Hepatocyte (in vitro differentiated cells): ENCODE results near the gene CRACDL. TPM values are rescaled to one million over a fixed set of nuclear protein-coding genes. Genes with fewer than 3 reads are reported as not detected.

Source experiments
- DNase-seq: peaks from one replicate; pipeline ENCODE4 v3.0.0-alpha.2; 2016; ENCODE audit warnings: low spot score
- H2AFZ ChIP-seq: fragments of 200-600 bp; sonication (generic); 2 replicates; pipeline ENCODE4 v1.6.0; 2016; ENCODE audit warnings: antibody characterized with exemption, mild to moderate bottlenecking
- H3K27ac ChIP-seq: fragments of 200-600 bp; sonication (generic); 2 replicates; pipeline ENCODE4 v1.5.1; 2016; ENCODE audit warnings: mild to moderate bottlenecking
- H3K27me3 ChIP-seq: fragments of 200-600 bp; sonication (generic); 2 replicates; pipeline ENCODE4 v1.6.1; 2016
- H3K36me3 ChIP-seq: fragments of 200-600 bp; sonication (generic); replicated peaks from 2 replicates; pipeline ENCODE4 v1.5.1; 2016; ENCODE audit warnings: low read depth; ENCODE audit not compliant: insufficient read depth
- H3K4me1 ChIP-seq: fragments of 200-600 bp; sonication (generic); 2 replicates; pipeline ENCODE4 v1.5.1; 2016; ENCODE audit warnings: mild to moderate bottlenecking, moderate library complexity; ENCODE audit not compliant: insufficient read depth
- H3K4me2 ChIP-seq: fragments of 200-600 bp; sonication (generic); 2 replicates; pipeline ENCODE4 v1.6.0; 2016
- H3K4me3 ChIP-seq: fragments of 200-600 bp; sonication (generic); 2 replicates; pipeline ENCODE4 v1.5.1; 2016; ENCODE audit warnings: mild to moderate bottlenecking
- H3K79me2 ChIP-seq: fragments of 200-600 bp; sonication (generic); 2 replicates; pipeline ENCODE4 v1.6.0; 2017; ENCODE audit warnings: mild to moderate bottlenecking
- H3K9me2 ChIP-seq: fragments of 200-600 bp; sonication (generic); replicated peaks from 2 replicates; pipeline ENCODE4 v1.6.0; 2017; ENCODE audit warnings: mild to moderate bottlenecking; ENCODE audit not compliant: insufficient read depth
- H3K9me3 ChIP-seq: fragments of 200-600 bp; sonication (generic); 2 replicates; pipeline ENCODE4 v1.5.1; 2016; ENCODE audit warnings: low read depth, mild to moderate bottlenecking
- H4K20me1 ChIP-seq: fragments of 200-600 bp; sonication (generic); 2 replicates; pipeline ENCODE4 v1.6.0; 2016; ENCODE audit warnings: mild to moderate bottlenecking; ENCODE audit not compliant: insufficient read depth, poor library complexity, severe bottlenecking
- CTCF ChIP-seq: fragments of 200-600 bp; sonication (generic); IDR thresholded peaks from 2 replicates; pipeline ENCODE4 v1.5.1; 2016; ENCODE audit warnings: antibody characterized with exemption, mild to moderate bottlenecking; ENCODE audit not compliant: poor library complexity
- EZH2 ChIP-seq: fragments of 200-600 bp; sonication (generic); IDR thresholded peaks from 2 replicates; pipeline ENCODE4 v1.6.1; 2016; ENCODE audit warnings: antibody characterized with exemption, mild to moderate bottlenecking, borderline replicate concordance
- EZH2phosphoT487 ChIP-seq: fragments of 200-600 bp; sonication (generic); IDR thresholded peaks from one replicate; pipeline ENCODE4 v1.6.1; 2018; ENCODE audit warnings: antibody characterized with exemption, mild to moderate bottlenecking, low read depth, moderate library complexity; ENCODE audit not compliant: unreplicated experiment, severe bottlenecking
- WGBS: methylation state at CpG from one replicate; pipeline ENCODE4 v1.1.6; 2016; ENCODE audit warnings: low lambda C conversion rate; ENCODE audit errors: missing lambda C conversion rate; 5-methylcytosine and 5-hydroxymethylcytosine counted together
- polyA plus RNA-seq: library from polyadenylated mRNA; unstranded; fragments of >200 nt; fragmentation: Nextera tagmentation; extraction: Ambion mirVana; gene quantifications from 2 replicates; pipeline ENCODE4 v1.2.1, GENCODE V29; 2016
- total RNA-seq: library from RNA; depleted of rRNA; stranded (reverse); fragments of >200 nt; gene quantifications from 2 replicates; pipeline ENCODE4 v1.2.3, GENCODE V29; 2014

The CRACDL gene
- total and polyA plus RNA-seq, 2 experiments from 2014 or later: 0.47 to 1.4 TPM

GRCh38 chr2:98803405-98804264 is 132.4 kb downstream of the CRACDL start:
- Histone ChIP-seq H3K27me3 (no peaks in the 10 kb centered on the region), H3K4me1 (peaks cover 13% of the 10 kb centered on the region), H3K9me3 (no peaks in the 10 kb centered on the region), H3K9me2 (no peaks in the 10 kb centered on the region), H2AFZ (no peak overlapping the region), H3K27ac (no peak overlapping the region), H3K36me3 (no peaks in the 10 kb centered on the region), H3K4me2 (no peak overlapping the region), H3K79me2 (no peaks in the 10 kb centered on the region), H4K20me1 (no peaks in the 10 kb centered on the region), H3K4me3 (no peak overlapping the region)
- DNase-seq: no peak
- TF ChIP-seq EZH2phosphoT487 (no peak), CTCF (no peak), EZH2 (no peak)
- WGBS: 90% methylated on average over 10 of the region's 10 CpGs

GRCh38 chr2:98802344-98802743 is 133.7 kb downstream of the CRACDL start:
- H4K20me1 ChIP-seq: no peaks in the 10 kb centered on the region
- H3K27me3 ChIP-seq: no peaks in the 10 kb centered on the region
- no peak overlapping the region for H3K27ac ChIP-seq
- no peak overlapping the region for H2AFZ ChIP-seq
- no peaks in the 10 kb centered on the region for H3K9me3 ChIP-seq
- no peaks in the 10 kb centered on the region for H3K36me3 ChIP-seq
- DNase-seq: no peak
- 94% methylated on average over 8 of the region's 8 CpGs for WGBS
- no peaks in the 10 kb centered on the region for H3K9me2 ChIP-seq
- H3K4me2 ChIP-seq: no peak overlapping the region
- no peaks in the 10 kb centered on the region for H3K79me2 ChIP-seq
- TF ChIP-seq EZH2phosphoT487 (no peak), CTCF (no peak), EZH2 (no peak)
- H3K4me1 ChIP-seq: peaks cover 13% of the 10 kb centered on the region
- H3K4me3 ChIP-seq: no peak overlapping the region

- Histone ChIP-seq H3K27ac (no peak overlapping the region), H3K79me2 (no peaks in the 10 kb centered on the region), H3K4me2 (no peak overlapping the region), H3K4me3 (no peak overlapping the region), H3K4me1 (peaks cover 13% of the 10 kb centered on the region), H4K20me1 (no peaks in the 10 kb centered on the region), H3K9me2 (no peaks in the 10 kb centered on the region), H3K36me3 (no peaks in the 10 kb centered on the region), H3K9me3 (no peaks in the 10 kb centered on the region), H2AFZ (no peak overlapping the region), H3K27me3 (no peaks in the 10 kb centered on the region)
- TF ChIP-seq EZH2 (no peak), CTCF (no peak), EZH2phosphoT487 (no peak)
- WGBS: 89% methylated on average over 15 of the region's 15 CpGs
- no peak for DNase-seq
These were observed 134.1 kb downstream of the CRACDL start for GRCh38 chr2:98801921-98802321.
